Measurements from ENCODE around the gene ARRB1. TPM values are rescaled to one million over a fixed set of nuclear protein-coding genes. Genes with fewer than 3 reads are reported as not detected.

The ARRB1 gene
- total RNA-seq, 1 experiment from 2014 or later = 24.2 TPM

- ChIA-PET CTCF (no interaction called here), RAD21 (ENCODE audit: low non-redundant PET in 1 of 2, low total read pairs in 2 of 2, uncharacterized antibody in 2 of 2, unreplicated experiment in 2 of 2) (no interaction called here), POLR2A (no interaction called here)
- peak overlapping the region; percentile 80 for H3K4me2 ChIP-seq (ENCODE audit: low read length)
- no peaks in the 10 kb centered on the region for H3K9me2 ChIP-seq (ENCODE audit: insufficient read depth)
- H3K4me3 ChIP-seq (replicated peaks in 1 of 2; ENCODE audit: low read depth in 1 of 2, low read length in 2 of 2) = no peak overlapping the region
- H3K79me2 ChIP-seq (ENCODE audit: insufficient read depth, low read length) = peaks cover 8% of the 10 kb centered on the region
- no peak overlapping the region for H3K9ac ChIP-seq (ENCODE audit: low read length)
- H3K36me3 ChIP-seq (ENCODE audit: control insufficient read depth in 1 of 2, insufficient read depth in 2 of 2, low read length in 2 of 2) = no peaks in the 10 kb centered on the region
- BruUV-seq (replicated peaks) = no TSS peak
- H3K27ac ChIP-seq (ENCODE audit: low read depth, low read length) = peak overlapping the region; percentile 85
- ATAC-seq = no peak
- no peaks in the 10 kb centered on the region for H3K9me3 ChIP-seq (ENCODE audit: control insufficient read depth in 1 of 2, insufficient read depth in 1 of 2, low read depth in 1 of 2, low read length in 2 of 2)
- TF ChIP-seq ZBTB33 (IDR thresholded peaks at IDR 0.05; ENCODE audit: extremely low read depth, insufficient replicate concordance, low read length) (no peak), CBX3 (IDR thresholded peaks at IDR 0.05; ENCODE audit: low read depth) (no peak), POLR2AphosphoS5 (IDR thresholded peaks at IDR 0.05; ENCODE audit: low read depth, low read length) (no peak), ZNF274 (IDR thresholded peaks at IDR 0.05; ENCODE audit: low read depth, low read length) (no peak), CEBPB (IDR thresholded peaks at IDR 0.05; ENCODE audit: low read depth) (no peak), ZFX (IDR thresholded peaks at IDR 0.05) (no peak), YY1 (IDR thresholded peaks at IDR 0.05; ENCODE audit: extremely low read depth, insufficient replicate concordance, low read depth, low read length) (no peak), RAD21 (IDR thresholded peaks at IDR 0.05; ENCODE audit: low read depth) (no peak), SIN3A (IDR thresholded peaks at IDR 0.05; ENCODE audit: low read depth) (no peak), EGR1 (IDR thresholded peaks at IDR 0.05; ENCODE audit: low read depth) (no peak), ATF3 (IDR thresholded peaks at IDR 0.05) (no peak), MAX (IDR thresholded peaks at IDR 0.05) (no peak), REST (IDR thresholded peaks at IDR 0.05; ENCODE audit: low read depth) (no peak), JUND (IDR thresholded peaks at IDR 0.05) (no peak), SP1 (IDR thresholded peaks at IDR 0.05; ENCODE audit: low read depth) (no peak)
- intact Hi-C loops (cut with micrococcal nuclease) = no loop called here
- no peak for DNase-seq (ENCODE audit: low read depth, low spot score)
- H3K4me1 ChIP-seq (ENCODE audit: control insufficient read depth in 1 of 2, insufficient read depth in 2 of 2, low read length in 2 of 2) = peaks cover 42 to 57% of the 10 kb centered on the region in 2 experiments
- H3K27me3 ChIP-seq (ENCODE audit: insufficient read depth, low read length) = no peaks in the 10 kb centered on the region
- no peak overlapping the region for H2AFZ ChIP-seq (ENCODE audit: low read depth, low read length, poor library complexity, severe bottlenecking)
- no peaks in the 10 kb centered on the region for H4K20me1 ChIP-seq (ENCODE audit: insufficient read depth)
These were observed 26.7 kb downstream of the ARRB1 start for GRCh38 chr11:75324740-75325139.
